Measurements from ENCODE around the gene ZNF414.
"Not testable (repeated sequence)": the region's sequence is repeated elsewhere in the genome, so short reads cannot be mapped to it uniquely, and the experiment has no call there.

The ZNF414 gene

GRCh38 chr19:8513687-8514504, at the start of gene ZNF414:
Gene ZNF414 (minus strand): TSS chr19:8514167. CDS start chr19:8514046, 121 bp downstream.
- peak; percentile 20 for FAIRE-seq
- peak; percentile 94 for DNase-seq (ENCODE audit: low spot score)

GRCh38 chr19:8561075-8561764, 47.3 kb upstream of the ZNF414 start:
- FAIRE-seq, result no peak

GRCh38 chr19:8558325-8558724, 44.4 kb upstream of the ZNF414 start:
- no peak for DNase-seq (ENCODE audit: low spot score)
- no peak for FAIRE-seq

More at GRCh38 chr19:8561075-8561764, 47.3 kb upstream of the ZNF414 start:
- DNase-seq (ENCODE audit: low spot score), result no peak

- DNase-seq (ENCODE audit: low spot score) (no peak), FAIRE-seq (no peak)
Observed at GRCh38 chr19:8557642-8558238, 43.8 kb upstream of the ZNF414 start.

- not testable (repeated sequence) for DNase-seq (ENCODE audit: low spot score); FAIRE-seq
Observed at GRCh38 chr19:8553729-8554128, 39.8 kb upstream of the ZNF414 start.

GRCh38 chr19:8552810-8553209, 38.8 kb upstream of the ZNF414 start:
- no peak for DNase-seq (ENCODE audit: low spot score)
- FAIRE-seq, result no peak

- DNase-seq (ENCODE audit: low spot score) (no peak), FAIRE-seq (no peak)
Observed at GRCh38 chr19:8550070-8550469, 36.1 kb upstream of the ZNF414 start.

GRCh38 chr19:8545743-8546142, 31.8 kb upstream of the ZNF414 start:
- DNase-seq (ENCODE audit: low spot score) (no peak), FAIRE-seq (no peak)

GRCh38 chr19:8544168-8544567, 30.2 kb upstream of the ZNF414 start:
- DNase-seq (ENCODE audit: low spot score) (no peak), FAIRE-seq (no peak)

- no peak for FAIRE-seq
- DNase-seq (ENCODE audit: low spot score), result no peak
Observed at GRCh38 chr19:8539621-8540149, 25.7 kb upstream of the ZNF414 start.

- FAIRE-seq, result no peak
Observed at GRCh38 chr19:8537099-8537498, 23.1 kb upstream of the ZNF414 start.

GRCh38 chr19:8536282-8536681, 22.3 kb upstream of the ZNF414 start:
- no peak for FAIRE-seq
- DNase-seq (ENCODE audit: low spot score), result no peak

More at GRCh38 chr19:8537099-8537498, 23.1 kb upstream of the ZNF414 start:
- DNase-seq (ENCODE audit: low spot score), result no peak

GRCh38 chr19:8532225-8532624, 18.3 kb upstream of the ZNF414 start:
- FAIRE-seq, result no peak

GRCh38 chr19:8531470-8531869, 17.5 kb upstream of the ZNF414 start:
- no peak for DNase-seq (ENCODE audit: low spot score)
- FAIRE-seq, result no peak

More at GRCh38 chr19:8532225-8532624, 18.3 kb upstream of the ZNF414 start:
- DNase-seq (ENCODE audit: low spot score), result no peak

- FAIRE-seq, result no peak
- no peak for DNase-seq (ENCODE audit: low spot score)
Observed at GRCh38 chr19:8530061-8530679, 16.2 kb upstream of the ZNF414 start.

- DNase-seq (ENCODE audit: low spot score), result no peak
Observed at GRCh38 chr19:8529369-8530006, 15.5 kb upstream of the ZNF414 start.

GRCh38 chr19:8528500-8528899, 14.5 kb upstream of the ZNF414 start:
- FAIRE-seq (no peak), DNase-seq (ENCODE audit: low spot score) (no peak)

More at GRCh38 chr19:8529369-8530006, 15.5 kb upstream of the ZNF414 start:
- no peak for FAIRE-seq

GRCh38 chr19:8526345-8527091, 12.6 kb upstream of the ZNF414 start:
- DNase-seq (ENCODE audit: low spot score), result peak; percentile 83
- FAIRE-seq, result no peak

- no peak for DNase-seq (ENCODE audit: low spot score)
- no peak for FAIRE-seq
Observed at GRCh38 chr19:8525401-8525684, 11.4 kb upstream of the ZNF414 start.

- FAIRE-seq, result no peak
Observed at GRCh38 chr19:8519388-8519787, 5.4 kb upstream of the ZNF414 start.

More at GRCh38 chr19:8519388-8519787, 5.4 kb upstream of the ZNF414 start:
- DNase-seq (ENCODE audit: low spot score), result no peak

Measured in urothelium cell line (cell line).